T-cell (primary cell): ENCODE measurements around the gene XRRA1. TPM values are rescaled to one million over a fixed set of nuclear protein-coding genes. Genes with fewer than 3 reads are reported as not detected.

Source experiments
- ATAC-seq, 4 experiments: fragments of 200-7000 bp in 3 of 4; fragments of 150-1000 bp in 1 of 4; cut with Tn5 transposase; replicated peaks in 1 of 4; 1 replicate in 3 of 4; 2 replicates in 1 of 4; pipeline ENCODE4 v1.10.0; 2021; ENCODE audit warnings: moderate library complexity in 3 of 4, mild to moderate bottlenecking in 2 of 4, moderate number of reproducible peaks in 1 of 4
- CTCF ChIA-PET, 2 donors: fragments of 300-600 bp; sonication (Branson Sonifier 250); formaldehyde crosslinking; loops; one replicate each; lab custom pipeline; 2022; ENCODE audit warnings: antibody characterized with exemption in 2 of 2; lab: Charles Lee
- POLR2A ChIA-PET, 2 donors: fragments of 300-600 bp; sonication (Branson Sonifier 250); formaldehyde crosslinking; loops; one replicate each; lab custom pipeline; 2022; ENCODE audit warnings: antibody characterized with exemption in 2 of 2; lab: Charles Lee
- DNase-seq, 35 experiments: peaks; one replicate each; pipeline versions ENCODE4 v3.0.0 to v3.0.0-alpha.2; 2013 to 2023
- H3K27ac ChIP-seq: one replicate; pipeline ENCODE4 v1.5.1; 2013; ENCODE audit warnings: low read length
- H3K27me3 ChIP-seq, 2 experiments: replicated peaks in 1 of 2; 1 replicate in 1 of 2; 2 replicates in 1 of 2; pipeline versions ENCODE4 v1.6.1 to v1.7.0; 2013; ENCODE audit warnings: low read length in 1 of 2, mixed read lengths in 1 of 2; ENCODE audit not compliant: control insufficient read depth in 2 of 2, insufficient read depth in 2 of 2; ENCODE audit errors: extremely low read depth in 1 of 2
- H3K36me3 ChIP-seq, 2 donors: 1 replicate in 1 of 2; 2 replicates in 1 of 2; pipeline versions ENCODE4 v1.6.1 to v1.7.0; 2013; ENCODE audit warnings: low read length in 1 of 2; ENCODE audit not compliant: control insufficient read depth in 2 of 2, insufficient read depth in 1 of 2; ENCODE audit errors: extremely low read depth in 1 of 2
- H3K4me1 ChIP-seq, 2 experiments: 1 replicate in 1 of 2; 2 replicates in 1 of 2; pipeline versions ENCODE4 v1.6.1 to v1.7.0; 2013; ENCODE audit warnings: low read length in 2 of 2, mixed read lengths in 1 of 2; ENCODE audit not compliant: insufficient read depth in 2 of 2, control insufficient read depth in 1 of 2; ENCODE audit errors: extremely low read depth in 1 of 2
- H3K4me3 ChIP-seq, 2 donors: 1 replicate in 1 of 2; 2 replicates in 1 of 2; pipeline versions ENCODE4 v1.5.1 to v1.7.0; 2013; ENCODE audit warnings: mild to moderate bottlenecking in 2 of 2, low read length in 1 of 2, moderate library complexity in 1 of 2; ENCODE audit not compliant: control insufficient read depth in 1 of 2; ENCODE audit errors: extremely low read depth in 1 of 2
- H3K9me3 ChIP-seq: 2 replicates; pipeline ENCODE4 v1.7.0; 2013
- H3K27ac Mint-ChIP-seq, 2 donors: one replicate each; pipeline ENCODE4 v1.8.0; 2020 to 2021; ENCODE audit warnings: mild to moderate bottlenecking in 2 of 2, mixed read lengths in 2 of 2
- H3K27me3 Mint-ChIP-seq, 2 donors: one replicate each; pipeline ENCODE4 v1.8.0; 2021 to 2022; ENCODE audit warnings: mixed read lengths in 2 of 2
- H3K36me3 Mint-ChIP-seq: one replicate; pipeline ENCODE4 v1.8.0; 2021; ENCODE audit warnings: mixed read lengths
- H3K4me1 Mint-ChIP-seq, 3 donors: one replicate each; pipeline ENCODE4 v1.8.0; 2020 to 2022; ENCODE audit warnings: mixed read lengths in 3 of 3, mild to moderate bottlenecking in 1 of 3
- H3K4me3 Mint-ChIP-seq, 3 donors: one replicate each; pipeline ENCODE4 v1.8.0; 2020 to 2022; ENCODE audit warnings: mild to moderate bottlenecking in 3 of 3, mixed read lengths in 3 of 3, moderate library complexity in 3 of 3
- H3K9me3 Mint-ChIP-seq, 3 donors: one replicate each; pipeline ENCODE4 v1.8.0; 2020 to 2022; ENCODE audit warnings: mixed read lengths in 3 of 3
- WGBS: methylation state at CpG from one replicate; pipeline ENCODE4 v1.1.5; 2013; ENCODE audit warnings: missing lambda C conversion rate; ENCODE audit not compliant: insufficient coverage; 5-methylcytosine and 5-hydroxymethylcytosine counted together
- total RNA-seq, 35 experiments: library from RNA in 6 of 35; stranded (reverse) in 6 of 35; fragments of 120-200 nt in 1 of 35; gene quantifications; one replicate each; pipeline versions ENCODE4 v1.2.1 to v1.2.4 and lab custom pipeline; 2013 to 2026

Gene XRRA1
- total RNA-seq, 5 donors from 2014 or later (not counting 1 experiment from before 2014, with no cell fraction given) = 12.6 to 27.7 (median 14.6) TPM

GRCh38 chr11:74847895-74848294 is 101.0 kb downstream of the XRRA1 start:
- peaks cover 79% of the 10 kb centered on the region for H3K36me3 Mint-ChIP-seq
- no peak overlapping the region for H3K4me3 Mint-ChIP-seq
- no peak for ATAC-seq

GRCh38 chr11:74847395-74847794 is 101.5 kb downstream of the XRRA1 start:
- CTCF ChIA-PET = interaction anchor here (0.6 to 0.7 kb wide), 2 partner anchors 175 to 1552 kb away, joined by 3 to 4 read pairs; no protein-coding TSS in a partner anchor

More at GRCh38 chr11:74847895-74848294, 101.0 kb downstream of the XRRA1 start:
- no peak for DNase-seq
- peaks cover 15 to 21% (median 18%) of the 10 kb centered on the region in 3 donors for H3K4me1 Mint-ChIP-seq
- no peaks in the 10 kb centered on the region for H3K9me3 Mint-ChIP-seq
- H3K27me3 Mint-ChIP-seq = no peaks in the 10 kb centered on the region
- H3K27ac ChIP-seq = no peak overlapping the region
- 98% methylated on average over 6 of the region's 6 CpGs for WGBS
- peaks cover 28 to 37% of the 10 kb centered on the region in 2 donors for H3K36me3 ChIP-seq
- peaks cover 2 to 6% of the 10 kb centered on the region in 2 experiments for H3K4me1 ChIP-seq
- POLR2A ChIA-PET = no interaction called here
- H3K9me3 ChIP-seq = no peaks in the 10 kb centered on the region
- CTCF ChIA-PET = no interaction called here
- H3K27ac Mint-ChIP-seq = no peak overlapping the region
- no peaks in the 10 kb centered on the region for H3K27me3 ChIP-seq
- H3K4me3 ChIP-seq = no peak overlapping the region

GRCh38 chr11:74846770-74847169 is 102.1 kb downstream of the XRRA1 start:
- Histone ChIP-seq H3K4me1 (peaks cover 2 to 6% of the 10 kb centered on the region in 2 experiments), H3K36me3 (peaks cover 29 to 39% of the 10 kb centered on the region in 2 donors), H3K27me3 (no peaks in the 10 kb centered on the region), H3K27ac (no peak overlapping the region), H3K4me3 (no peak overlapping the region), H3K9me3 (no peaks in the 10 kb centered on the region)
- ATAC-seq = no peak
- Mint-ChIP-seq H3K4me3 (no peak overlapping the region), H3K9me3 (no peaks in the 10 kb centered on the region), H3K36me3 (peaks cover 78% of the 10 kb centered on the region), H3K4me1 (peaks cover 15 to 21% (median 18%) of the 10 kb centered on the region in 3 donors), H3K27me3 (no peaks in the 10 kb centered on the region), H3K27ac (no peak overlapping the region)
- CTCF ChIA-PET = interaction anchor here (0.6 to 0.7 kb wide), 2 partner anchors 176 to 1552 kb away, joined by 3 to 4 read pairs; no protein-coding TSS in a partner anchor
- POLR2A ChIA-PET = interaction anchor here in 1 of 2 donors (0.7 kb wide), 1 partner anchor 613 kb away, joined by 7 read pairs; no protein-coding TSS in a partner anchor
- no CpG with 5 or more reads among the region's 2 CpGs for WGBS
- no peak for DNase-seq

More at GRCh38 chr11:74847395-74847794, 101.5 kb downstream of the XRRA1 start:
- DNase-seq (no peak), ATAC-seq (no peak)
- no peaks in the 10 kb centered on the region for H3K9me3 ChIP-seq
- H3K27me3 ChIP-seq = no peaks in the 10 kb centered on the region
- H3K27me3 Mint-ChIP-seq = no peaks in the 10 kb centered on the region
- peaks cover 2 to 6% of the 10 kb centered on the region in 2 experiments for H3K4me1 ChIP-seq
- POLR2A ChIA-PET = interaction anchor here in 1 of 2 donors (0.7 kb wide), 1 partner anchor 614 kb away, joined by 7 read pairs; no protein-coding TSS in a partner anchor
- no peak overlapping the region for H3K4me3 Mint-ChIP-seq
- H3K4me3 ChIP-seq = no peak overlapping the region
- H3K27ac Mint-ChIP-seq = no peak overlapping the region
- 100% methylated on average over 1 of the region's 1 CpG for whole genome bisulfite sequencing
- H3K36me3 Mint-ChIP-seq = peaks cover 79% of the 10 kb centered on the region
- peaks cover 29 to 37% of the 10 kb centered on the region in 2 donors for H3K36me3 ChIP-seq
- no peak overlapping the region for H3K27ac ChIP-seq
- no peaks in the 10 kb centered on the region for H3K9me3 Mint-ChIP-seq
- H3K4me1 Mint-ChIP-seq = peaks cover 15 to 21% (median 18%) of the 10 kb centered on the region in 3 donors

GRCh38 chr11:74845978-74846517 is 102.8 kb downstream of the XRRA1 start:
- H3K36me3 ChIP-seq = peaks cover 29 to 33% of the 10 kb centered on the region in 2 donors
- POLR2A ChIA-PET = no interaction called here
- peaks cover 15 to 21% (median 18%) of the 10 kb centered on the region in 3 donors for H3K4me1 Mint-ChIP-seq
- WGBS = 100% methylated on average over 1 of the region's 5 CpGs
- H3K9me3 ChIP-seq = no peaks in the 10 kb centered on the region
- no peak overlapping the region for H3K27ac Mint-ChIP-seq
- no peak overlapping the region for H3K4me3 Mint-ChIP-seq
- no peaks in the 10 kb centered on the region for H3K9me3 Mint-ChIP-seq
- H3K27me3 Mint-ChIP-seq = no peaks in the 10 kb centered on the region
- peaks cover 78% of the 10 kb centered on the region for H3K36me3 Mint-ChIP-seq
- H3K4me1 ChIP-seq = peaks cover 2 to 6% of the 10 kb centered on the region in 2 experiments
- H3K27ac ChIP-seq = no peak overlapping the region
- no peak for ATAC-seq
- DNase-seq = no peak
- H3K27me3 ChIP-seq = no peaks in the 10 kb centered on the region
- no peak overlapping the region for H3K4me3 ChIP-seq
- CTCF ChIA-PET = no interaction called here

GRCh38 chr11:74844865-74845264 is 104.0 kb downstream of the XRRA1 start:
- DNase-seq = no peak
- ChIA-PET CTCF (no interaction called here), POLR2A (no interaction called here)
- Histone ChIP-seq H3K9me3 (no peaks in the 10 kb centered on the region), H3K36me3 (peaks cover 24 to 29% of the 10 kb centered on the region in 2 donors), H3K27me3 (no peaks in the 10 kb centered on the region), H3K4me3 (no peak overlapping the region), H3K27ac (no peak overlapping the region), H3K4me1 (peaks cover 2 to 6% of the 10 kb centered on the region in 2 experiments)
- Mint-ChIP-seq H3K9me3 (no peaks in the 10 kb centered on the region), H3K27me3 (no peaks in the 10 kb centered on the region), H3K4me3 (no peak overlapping the region), H3K36me3 (peaks cover 78% of the 10 kb centered on the region), H3K4me1 (peaks cover 15 to 21% (median 18%) of the 10 kb centered on the region in 3 donors), H3K27ac (no peak overlapping the region)
- no CpG with 5 or more reads among the region's 4 CpGs for WGBS
- no peak for ATAC-seq

- Histone ChIP-seq H3K27ac (no peak overlapping the region), H3K36me3 (peaks cover 22 to 29% of the 10 kb centered on the region in 2 donors), H3K9me3 (no peaks in the 10 kb centered on the region), H3K27me3 (no peaks in the 10 kb centered on the region), H3K4me3 (no peak overlapping the region), H3K4me1 (peaks cover 2 to 6% of the 10 kb centered on the region in 2 experiments)
- Mint-ChIP-seq H3K36me3 (peaks cover 79% of the 10 kb centered on the region), H3K4me3 (no peak overlapping the region), H3K27ac (no peak overlapping the region), H3K27me3 (no peaks in the 10 kb centered on the region), H3K9me3 (no peaks in the 10 kb centered on the region), H3K4me1 (peaks cover 15 to 21% (median 18%) of the 10 kb centered on the region in 3 donors)
- ChIA-PET CTCF (no interaction called here), POLR2A (no interaction called here)
- no peak for DNase-seq
- ATAC-seq = no peak
- 100% methylated on average over 1 of the region's 3 CpGs for WGBS
These were observed 104.8 kb downstream of the XRRA1 start for GRCh38 chr11:74844072-74844471.
